Endothelial cell of umbilical vein (primary cell): ENCODE results near the gene TAF1A. TPM values are rescaled to one million over a fixed set of nuclear protein-coding genes. Genes with fewer than 3 reads are reported as not detected.

ENCODE experiments used
- BruUV-seq: library from RNA; stranded (reverse); fragments of 400-500 nt; replicated peaks from 2 replicates; lab custom pipeline; 2021; lab: Mats Ljungman, UMichigan
- CTCF ChIA-PET: fragments of 300-600, 350-600 bp; sonication (Branson Sonifier 250); formaldehyde crosslinking; loops from one replicate; lab custom pipeline; 2021; ENCODE audit warnings: antibody characterized with exemption, inconsistent platforms; lab: Charles Lee
- POLR2A ChIA-PET: fragments of 300-600, 350-600 bp; sonication (Branson Sonifier 250); formaldehyde crosslinking; loops from one replicate; lab custom pipeline; 2021; ENCODE audit warnings: antibody characterized with exemption, inconsistent platforms; lab: Charles Lee
- DNase-seq: peaks from one replicate; pipeline ENCODE4 v3.0.0-alpha.2; 2011; ENCODE audit warnings: low read depth, low spot score
- FAIRE-seq: peaks from 2 replicates; lab custom pipeline; 2011; peaks lifted over from hg19 to GRCh38; lab: Jason Lieb, UNC
- H2AFZ ChIP-seq: 2 replicates; pipeline ENCODE4 v1.6.0; 2012; ENCODE audit warnings: low read depth, low read length, control low read depth, inconsistent platforms
- H3K27ac ChIP-seq: 2 replicates; pipeline ENCODE4 v1.5.1; 2011; ENCODE audit warnings: low read depth, mild to moderate bottlenecking, control low read depth, low read length, moderate library complexity; ENCODE audit not compliant: insufficient read depth
- H3K27me3 ChIP-seq, 2 experiments: 2 replicates each; pipeline versions ENCODE4 v1.6.0 to v1.6.1; 2011; ENCODE audit warnings: low read length in 2 of 2, mixed read lengths in 1 of 2; ENCODE audit not compliant: control insufficient read depth in 2 of 2, insufficient read depth in 2 of 2
- H3K36me3 ChIP-seq, 2 experiments: 2 replicates in 1 of 2; 3 replicates in 1 of 2; pipeline ENCODE4 v1.5.1; 2011; ENCODE audit warnings: low read length in 2 of 2, mild to moderate bottlenecking in 1 of 2, moderate library complexity in 1 of 2; ENCODE audit not compliant: control insufficient read depth in 2 of 2, insufficient read depth in 2 of 2; ENCODE audit errors: extremely low read depth in 1 of 2
- H3K4me1 ChIP-seq: 3 replicates; pipeline ENCODE4 v1.5.1; 2011; ENCODE audit warnings: mild to moderate bottlenecking, low read length; ENCODE audit not compliant: control insufficient read depth, insufficient read depth; ENCODE audit errors: extremely low read depth
- H3K4me2 ChIP-seq: 2 replicates; pipeline ENCODE4 v1.6.1; 2011; ENCODE audit warnings: low read length, control low read depth, mixed read lengths; ENCODE audit not compliant: insufficient read depth
- H3K4me3 ChIP-seq, 3 experiments: fragments of 200-600 bp in 1 of 3; sonication (generic), shearing (Covaris generic) in 1 of 3; replicated peaks in 1 of 3; 2 replicates each; pipeline ENCODE4 v1.5.1; 2011 to 2016; ENCODE audit warnings: control low read depth in 3 of 3, low read length in 3 of 3, mild to moderate bottlenecking in 2 of 3, inconsistent platforms in 1 of 3, low read depth in 1 of 3, moderate library complexity in 1 of 3; ENCODE audit not compliant: insufficient read depth in 1 of 3
- H3K79me2 ChIP-seq: 2 replicates; pipeline ENCODE4 v1.6.0; 2012; ENCODE audit warnings: low read length, inconsistent platforms; ENCODE audit not compliant: control insufficient read depth, insufficient read depth
- H3K9ac ChIP-seq: replicated peaks from 2 replicates; pipeline ENCODE3; 2011; ENCODE audit warnings: low read length, control low read depth; ENCODE audit not compliant: insufficient read depth; ENCODE audit errors: extremely low read depth
- H3K9me1 ChIP-seq: replicated peaks from 3 replicates; pipeline ENCODE4 v1.6.0; 2011; ENCODE audit warnings: mild to moderate bottlenecking, low read length; ENCODE audit not compliant: control insufficient read depth, insufficient read depth; ENCODE audit errors: extremely low read depth
- H3K9me3 ChIP-seq: replicated peaks from 2 replicates; pipeline ENCODE4 v1.5.1; 2012; ENCODE audit warnings: low read length, inconsistent platforms; ENCODE audit not compliant: control insufficient read depth, insufficient read depth
- H4K20me1 ChIP-seq: replicated peaks from 2 replicates; pipeline ENCODE3; 2011; ENCODE audit warnings: mild to moderate bottlenecking, low read length; ENCODE audit not compliant: control insufficient read depth, insufficient read depth; ENCODE audit errors: extremely low read depth
- CTCF ChIP-seq, 2 donors: IDR thresholded peaks; 1 replicate in 1 of 2; 2 replicates in 1 of 2; pipeline ENCODE4 v1.5.1; 2011; ENCODE audit warnings: low read length in 2 of 2, mild to moderate bottlenecking in 2 of 2, moderate library complexity in 2 of 2, control low read depth in 1 of 2, inconsistent platforms in 1 of 2, low read depth in 1 of 2; ENCODE audit not compliant: insufficient read depth in 1 of 2; ENCODE audit errors: extremely low read depth in 1 of 2
- EZH2 ChIP-seq: IDR thresholded peaks from 2 replicates; pipeline ENCODE4 v1.6.1; 2012; ENCODE audit warnings: borderline replicate concordance, low read depth, mild to moderate bottlenecking, moderate library complexity, low read length, inconsistent platforms; ENCODE audit not compliant: severe bottlenecking
- FOS ChIP-seq: IDR thresholded peaks from 2 replicates; pipeline ENCODE4 v1.6.1; 2011; ENCODE audit warnings: mild to moderate bottlenecking, low read length, moderate library complexity, borderline replicate concordance; ENCODE audit not compliant: insufficient read depth
- GATA2 ChIP-seq: IDR thresholded peaks from 2 replicates; pipeline ENCODE4 v1.7.0; 2011; ENCODE audit warnings: low read depth, mild to moderate bottlenecking, moderate library complexity, mixed read lengths, low read length; ENCODE audit not compliant: insufficient read length, insufficient read depth
- JUN ChIP-seq: IDR thresholded peaks from 2 replicates; pipeline ENCODE4 v1.6.1; 2011; ENCODE audit warnings: borderline replicate concordance, low read depth; ENCODE audit not compliant: insufficient read length, insufficient read depth
- MAX ChIP-seq: IDR thresholded peaks from 2 replicates; pipeline ENCODE4 v1.6.1; 2011; ENCODE audit not compliant: insufficient read depth, insufficient read length
- MYC ChIP-seq: IDR thresholded peaks from one replicate; pipeline ENCODE4 v1.6.1; 2011; ENCODE audit warnings: mild to moderate bottlenecking, low read depth, low read length
- POLR2A ChIP-seq: IDR thresholded peaks from 2 replicates; pipeline ENCODE4 v1.6.1; 2012; ENCODE audit warnings: low read depth, mild to moderate bottlenecking, control low read depth, low read length
- POLR2AphosphoS5 ChIP-seq: IDR thresholded peaks from 2 replicates; pipeline ENCODE4 v1.6.1; 2012; ENCODE audit warnings: low read depth, mild to moderate bottlenecking, control low read depth, low read length, moderate library complexity; ENCODE audit not compliant: insufficient read depth
- dilution Hi-C: fragments of 300-500 bp; cut with MboI; formaldehyde crosslinking; loops from one replicate; pipeline ENCODE4 v1.15.0; 2019; ENCODE audit warnings: low sequenced_read_pairs; ENCODE audit not compliant: extremely low pct_ligation_motif_present
- intact Hi-C: fragments of 100-400 bp; cut with micrococcal nuclease; formaldehyde crosslinking; loops from one replicate; pipeline ENCODE4 v1.10.0; 2022
- polyA plus RNA-seq, 4 experiments: library from polyadenylated mRNA; depleted of rRNA in 3 of 4; stranded (reverse) in 3 of 4; unstranded in 1 of 4; fragments of >200 nt; gene quantifications; 2 replicates each; pipeline versions ENCODE4 v1.2.1 to v1.2.3, GENCODE V29; 2011 to 2012; ENCODE audit warnings: missing spikeins in 1 of 4
- total RNA-seq: library from RNA; stranded (reverse); gene quantifications from 2 replicates; pipeline ENCODE4 v1.2.3, GENCODE V29; 2021

Gene TAF1A
- total and polyA plus RNA-seq, 2 donors (not counting 3 experiments of a cell fraction or from before 2014, with no cell fraction given), result 1.3 to 5.3 TPM

- no peaks in the 10 kb centered on the region for H3K9me3 ChIP-seq
- peaks cover 4% of the 10 kb centered on the region for H3K79me2 ChIP-seq
- no peak overlapping the region for H2AFZ ChIP-seq
- H3K4me1 ChIP-seq, result peaks cover 7% of the 10 kb centered on the region
- dilution Hi-C loops, result no loop called here
- no peak overlapping the region for H3K4me2 ChIP-seq
- H3K27ac ChIP-seq, result no peak overlapping the region
- no peak overlapping the region for H3K4me3 ChIP-seq
- ChIA-PET CTCF (interaction anchor here (1.2 kb wide), 1 partner anchor 18 kb away, joined by 6 read pairs; no protein-coding TSS in a partner anchor), POLR2A (no interaction called here)
- peaks cover 8 to 33% of the 10 kb centered on the region in 2 experiments for H3K27me3 ChIP-seq
- intact Hi-C loops, result loop anchor here (5.0 kb wide), 1 partner anchor 34 kb away; no protein-coding TSS in a partner anchor
- TF ChIP-seq FOS, result no peak
- no peak for TF ChIP-seq POLR2AphosphoS5
- no peak for TF ChIP-seq GATA2
- no peak for TF ChIP-seq MYC
- no peak for TF ChIP-seq EZH2
- no peak for TF ChIP-seq JUN
- no peak for TF ChIP-seq POLR2A
- TF ChIP-seq MAX, result no peak
- no peak for TF ChIP-seq CTCF (IDR thresholded peaks at IDR 0.05; ENCODE audit: extremely low read depth in 1 of 2, insufficient read depth in 1 of 2, low read depth in 1 of 2, low read length in 2 of 2)
- DNase-seq (no peak), FAIRE-seq (no peak)
- no TSS peak for BruUV-seq
- no peaks in the 10 kb centered on the region for H3K36me3 ChIP-seq
- no peak overlapping the region for H3K9ac ChIP-seq
- no peaks in the 10 kb centered on the region for H3K9me1 ChIP-seq
- no peaks in the 10 kb centered on the region for H4K20me1 ChIP-seq
Measured at GRCh38 chr1:222616525-222616924, 26.8 kb upstream of the TAF1A start.
